Measurements from ENCODE around the gene AMACR. TPM values are rescaled to one million over a fixed set of nuclear protein-coding genes. Genes with fewer than 3 reads are reported as not detected.

Gene AMACR
- total and polyA plus RNA-seq, 2 of the 8 experiments (the other 6 are each of a cell fraction or from before 2014, with no cell fraction given), result 9.1 to 12.6 TPM

GRCh38 chr5:33980030-33980429 is 27.8 kb downstream of the AMACR start:
- Histone ChIP-seq H3K27me3 (replicated peaks in 1 of 4; ENCODE audit: control insufficient read depth in 3 of 4, extremely low read depth in 1 of 4, insufficient read depth in 3 of 4, low read length in 3 of 4) (no peaks in the 10 kb centered on the region), H2BK20ac (ENCODE audit: low read length) (no peak overlapping the region), H3K9me3 (ENCODE audit: insufficient read depth in 2 of 2, low read depth in 1 of 2, low read length in 1 of 2) (peaks cover 0 to 1% of the 10 kb centered on the region in 2 experiments; a peak in 1 of 4 replicates), H4K8ac (ENCODE audit: extremely low read depth, insufficient read depth, low read length) (no peak overlapping the region), H3K79me2 (ENCODE audit: control insufficient read depth in 1 of 2, insufficient read depth in 2 of 2, low read length in 2 of 2) (no peaks in the 10 kb centered on the region), H4K5ac (ENCODE audit: insufficient read length, low read depth, low read length) (no peak overlapping the region), H4K91ac (replicated peaks; ENCODE audit: insufficient read length, low read length) (no peak overlapping the region), H3K14ac (ENCODE audit: insufficient read length) (no peak overlapping the region), H2BK15ac (ENCODE audit: low read length) (no peak overlapping the region), H3K56ac (replicated peaks; ENCODE audit: insufficient read length, low read depth, low read length) (no peak overlapping the region), H3K18ac (ENCODE audit: extremely low read depth, low read length) (no peak overlapping the region; the same call in 1 of the 2 replicates), H3K4me2 (ENCODE audit: insufficient read depth in 1 of 2, low read depth in 2 of 2, low read length in 2 of 2) (no peak overlapping the region), H3K4ac (replicated peaks; ENCODE audit: insufficient read length, low read depth, low read length) (no peak overlapping the region), H3K36me3 (ENCODE audit: control insufficient read depth in 2 of 4, insufficient read depth in 4 of 4, low read length in 3 of 4) (no peaks in the 10 kb centered on the region; a peak in 1 of 8 replicates), H3K27ac (ENCODE audit: low read depth, low read length) (no peak overlapping the region), H4K20me1 (replicated peaks in 1 of 2; ENCODE audit: control insufficient read depth in 1 of 2, insufficient read depth in 2 of 2, low read length in 2 of 2) (no peaks in the 10 kb centered on the region), H3K23ac (ENCODE audit: insufficient read length) (no peak overlapping the region), H3K23me2 (ENCODE audit: low read depth, low read length) (peaks cover 2% of the 10 kb centered on the region), H2AK5ac (ENCODE audit: low read depth, low read length) (no peak overlapping the region), H3K4me1 (replicated peaks in 1 of 4; ENCODE audit: control insufficient read depth in 3 of 4, insufficient read depth in 4 of 4, low read length in 3 of 4) (peaks cover 0 to 18% (median 6%) of the 10 kb centered on the region in 4 experiments; a peak in 3 of 7 replicates), H2AFZ (ENCODE audit: low read length) (no peak overlapping the region), H2BK120ac (replicated peaks; ENCODE audit: low read depth, low read length) (no peak overlapping the region), H3K9ac (replicated peaks in 1 of 4; ENCODE audit: extremely low read depth in 1 of 4, low read depth in 3 of 4, low read length in 3 of 4) (no peak overlapping the region), H2BK12ac (ENCODE audit: low read depth, low read length) (no peak overlapping the region), H3K4me3 (ENCODE audit: extremely low read depth in 1 of 4, insufficient read depth in 2 of 4, low read depth in 3 of 4, low read length in 4 of 4) (no peak overlapping the region), H3K79me1 (ENCODE audit: low read depth, low read length) (no peaks in the 10 kb centered on the region), H2BK5ac (ENCODE audit: low read depth, low read length) (no peak overlapping the region)
- ChIA-PET CTCF (ENCODE audit: partially characterized antibody) (interaction anchor here (1.7 to 2.7 kb wide), 2 partner anchors 13 to 17 kb away, joined by 5 to 12 read pairs; no protein-coding TSS in a partner anchor), POLR2A (ENCODE audit: partially characterized antibody) (interaction anchor here (2.3 kb wide), 1 partner anchor 10 kb away, joined by 6 read pairs; no protein-coding TSS in a partner anchor)
- 85% methylated on average over 3 of the region's 3 CpGs; no CpG with 5 or more reads in 1 of the 2 experiments for WGBS, 2 experiments (ENCODE audit: extremely low coverage in 1 of 2, insufficient coverage in 1 of 2, insufficient read length in 1 of 2, insufficient replicate concordance in 2 of 2, low coverage in 1 of 2, low lambda C conversion rate in 2 of 2, missing lambda C conversion rate in 1 of 2)
- no peak for FAIRE-seq
- no peak for DNase-seq (ENCODE audit: low read depth in 1 of 2, low spot score in 2 of 2)
- TF ChIP-seq EZH2 (IDR thresholded peaks at IDR 0.05; ENCODE audit: low read depth, low read length, severe bottlenecking) (no peak), JUN (IDR thresholded peaks at IDR 0.05; ENCODE audit: low read depth, low read length) (no peak), CEBPB (IDR thresholded peaks at IDR 0.05; ENCODE audit: low read depth, low read length) (no peak), TAF7 (optimal IDR thresholded peaks at IDR 0.05; ENCODE audit: borderline replicate concordance, low read depth, low read length) (no peak), CBX8 (IDR thresholded peaks at IDR 0.05; ENCODE audit: borderline replicate concordance, low read depth, low read length) (no peak), KDM1A (IDR thresholded peaks at IDR 0.05; ENCODE audit: borderline replicate concordance, low read length) (no peak), KDM4A (IDR thresholded peaks at IDR 0.05; ENCODE audit: low read depth, low read length, severe bottlenecking) (no peak), CHD2 (IDR thresholded peaks at IDR 0.05; ENCODE audit: low read length) (no peak), RBBP5 (IDR thresholded peaks at IDR 0.05; ENCODE audit: borderline replicate concordance, low read depth, low read length) (no peak), POLR2AphosphoS5 (IDR thresholded peaks at IDR 0.05; ENCODE audit: low read depth, low read length) (no peak), NANOG (IDR thresholded peaks at IDR 0.05; ENCODE audit: insufficient read depth, low read depth, low read length, poor library complexity, severe bottlenecking) (no peak), EGR1 (IDR thresholded peaks at IDR 0.05; ENCODE audit: borderline replicate concordance, low read depth, low read length) (no peak), SIRT6 (IDR thresholded peaks at IDR 0.05; ENCODE audit: low read length) (no peak), YY1 (IDR thresholded peaks at IDR 0.05; ENCODE audit: low read depth, low read length) (no peak), SP1 (IDR thresholded peaks at IDR 0.05; ENCODE audit: low read depth, low read length) (no peak)

Data from H1 (cell line).